Measurements from ENCODE around the gene GRM4.

GRCh38 chr6:33976437-33977360 is 169.2 kb downstream of the GRM4 start:
- TF ChIP-seq POLR2AphosphoS5 (IDR thresholded peaks at IDR 0.05) (no peak), CTCF (IDR thresholded peaks at IDR 0.05 in 8 of 11, conservative IDR thresholded peaks at IDR 0.05 in 3 of 11) (no peak), POLR2A (IDR thresholded peaks at IDR 0.05) (no peak)
